ENCODE measurements around the gene IDUA. TPM values are rescaled to one million over a fixed set of nuclear protein-coding genes. Genes with fewer than 3 reads are reported as not detected.

The IDUA gene
- total RNA-seq, 4 donors from 2014 or later, result 23.9 to 79.4 (median 52.9) TPM

- no peaks in the 10 kb centered on the region for H3K36me3 ChIP-seq
- H3K27ac ChIP-seq, result no peak overlapping the region
- no peak for TF ChIP-seq CTCF (IDR thresholded peaks at IDR 0.05)
- TF ChIP-seq EP300 (IDR thresholded peaks at IDR 0.05), result no peak
- TF ChIP-seq POLR2A (IDR thresholded peaks at IDR 0.05), result no peak
- H3K4me1 ChIP-seq, result peaks cover 5 to 69% (median 32%) of the 10 kb centered on the region in 4 donors
- no peak for DNase-seq (ENCODE audit: low spot score in 2 of 2)
- no peak overlapping the region for H3K4me3 ChIP-seq
- WGBS, 2 donors, result 94% methylated on average over 10 of the region's 10 CpGs
- no peaks in the 10 kb centered on the region for H3K27me3 ChIP-seq
- H3K9me3 ChIP-seq, result no peaks in the 10 kb centered on the region
Measured at GRCh38 chr4:1032861-1033260, 46.0 kb downstream of the IDUA start.

GRCh38 chr4:1033840-1034551, 47.2 kb downstream of the IDUA start:
- Histone ChIP-seq H3K4me3 (peak overlapping the region in 2 of 4 donors; percentile 7 to 36), H3K4me1 (peaks cover 5 to 78% (median 32%) of the 10 kb centered on the region in 4 donors), H3K27ac (peak overlapping the region; percentile 5 to 80 (median 50)), H3K27me3 (no peaks in the 10 kb centered on the region), H3K36me3 (no peaks in the 10 kb centered on the region), H3K9me3 (no peaks in the 10 kb centered on the region)
- TF ChIP-seq EP300 (IDR thresholded peaks at IDR 0.05), result peak in 1 of 2 donors; percentile 64
- TF ChIP-seq CTCF (IDR thresholded peaks at IDR 0.05), result no peak
- DNase-seq (ENCODE audit: low spot score in 2 of 2), result peak in 1 of 2 donors; percentile 40
- WGBS, 2 donors, result 16 to 23% methylated on average over 24 to 31 of the region's 35 CpGs

GRCh38 chr4:1035510-1035909, 48.7 kb downstream of the IDUA start:
- Histone ChIP-seq H3K4me3 (no peak overlapping the region), H3K9me3 (no peaks in the 10 kb centered on the region), H3K27me3 (no peaks in the 10 kb centered on the region), H3K4me1 (peaks cover 5 to 82% (median 41%) of the 10 kb centered on the region in 4 donors), H3K27ac (peak overlapping the region in 2 of 4 donors; percentile 19 to 71), H3K36me3 (no peaks in the 10 kb centered on the region)
- 40 to 48% methylated on average over 19 to 26 of the region's 26 CpGs for WGBS, 2 donors
- TF ChIP-seq EP300 (IDR thresholded peaks at IDR 0.05) (peak in 1 of 2 donors; percentile 57), POLR2A (IDR thresholded peaks at IDR 0.05) (no peak), CTCF (IDR thresholded peaks at IDR 0.05) (peak in 3 of 5 experiments; percentile 10 to 53 (median 51))
- DNase-seq (ENCODE audit: low spot score in 2 of 2), result peak in 1 of 2 donors; percentile 51

GRCh38 chr4:1036095-1036494, 49.3 kb downstream of the IDUA start:
- H3K36me3 ChIP-seq, result no peaks in the 10 kb centered on the region
- no peak overlapping the region for H3K4me3 ChIP-seq
- no peak for DNase-seq (ENCODE audit: low spot score in 2 of 2)
- 42 to 48% methylated on average over 5 to 14 of the region's 15 CpGs for WGBS, 2 donors
- no peaks in the 10 kb centered on the region for H3K27me3 ChIP-seq
- no peaks in the 10 kb centered on the region for H3K9me3 ChIP-seq
- peak overlapping the region in 2 of 4 donors; percentile 19 to 71 for H3K27ac ChIP-seq
- H3K4me1 ChIP-seq, result peaks cover 5 to 87% (median 43%) of the 10 kb centered on the region in 4 donors
- TF ChIP-seq POLR2A (IDR thresholded peaks at IDR 0.05), result no peak
- no peak for TF ChIP-seq EP300 (IDR thresholded peaks at IDR 0.05)
- TF ChIP-seq CTCF (IDR thresholded peaks at IDR 0.05), result no peak

Data from tibial nerve (tissue), 4 donors.